Mononuclear cell (primary cell): ENCODE measurements around the gene PDGFB. TPM values are rescaled to one million over a fixed set of nuclear protein-coding genes. Genes with fewer than 3 reads are reported as not detected.
"Not testable (repeated sequence)": the region's sequence is repeated elsewhere in the genome, so short reads cannot be mapped to it uniquely, and the experiment has no call there.

Experiments
- H3K27me3 ChIP-seq: 2 replicates; pipeline ENCODE4 v1.6.0; 2011; ENCODE audit warnings: low read length, control low read depth; ENCODE audit not compliant: insufficient read depth
- H3K4me1 ChIP-seq: 2 replicates; pipeline ENCODE4 v1.5.1; 2011; ENCODE audit warnings: mild to moderate bottlenecking, low read length, control low read depth; ENCODE audit not compliant: insufficient read depth
- H3K4me3 ChIP-seq: 2 replicates; pipeline ENCODE4 v1.5.1; 2011; ENCODE audit warnings: mild to moderate bottlenecking, low read length, moderate library complexity
- H3K9me3 ChIP-seq: 2 replicates; pipeline ENCODE4 v1.5.1; 2011; ENCODE audit warnings: low read depth, mild to moderate bottlenecking, control low read depth, low read length
- total RNA-seq: library from RNA; depleted of rRNA; stranded (reverse); fragments of >200 nt; gene quantifications from one replicate; pipeline ENCODE4 v1.2.3, GENCODE V29; 2012

The PDGFB gene
- total RNA-seq, 1 donor: 1.2 TPM

DNA sequence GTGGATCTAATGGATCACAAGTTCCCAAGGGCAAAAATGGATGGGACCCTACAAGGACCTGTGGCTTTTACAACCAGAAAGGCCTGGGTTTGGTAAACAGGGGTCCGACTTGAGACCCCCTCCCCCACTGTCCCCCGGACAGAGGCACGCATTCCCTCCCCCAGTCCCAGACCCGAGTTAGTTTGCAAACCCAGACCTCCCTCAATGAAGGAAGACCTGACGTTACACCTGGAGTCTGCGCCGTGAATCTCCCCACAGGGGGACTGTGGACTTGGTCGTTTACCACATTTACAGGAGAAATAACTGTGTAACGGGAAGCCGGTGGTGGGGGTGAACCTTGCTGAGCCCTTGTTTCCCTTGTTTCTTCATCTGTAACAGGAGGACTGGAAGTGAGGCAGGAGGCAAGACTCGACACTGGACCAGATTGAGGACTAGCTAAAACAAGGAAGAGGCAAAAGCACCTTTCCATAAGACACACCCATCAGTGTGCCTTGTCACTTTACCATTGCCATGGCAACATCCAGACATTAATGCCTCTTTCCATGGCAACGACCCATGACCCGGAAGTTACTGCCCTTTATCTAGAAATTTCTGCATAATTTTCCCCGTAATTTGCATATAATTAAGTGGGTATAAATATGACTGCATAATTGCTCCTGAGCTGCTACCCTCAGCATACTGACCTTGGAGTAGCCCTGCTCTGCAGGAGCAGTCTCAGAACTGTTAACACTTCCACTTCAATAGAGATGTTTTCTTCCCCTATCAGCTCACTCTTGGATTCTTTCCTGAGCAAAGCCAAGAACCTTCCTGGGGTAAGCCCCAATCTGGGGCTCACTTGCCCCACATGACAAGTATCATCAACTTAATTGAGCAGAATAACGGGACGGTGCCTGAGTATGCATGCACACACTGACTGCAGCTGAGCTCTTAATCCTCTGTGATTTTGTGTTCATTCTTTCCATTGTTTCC lies 25.4 kb downstream of the PDGFB start:
- peaks cover 5% of the 10 kb centered on the region for H3K27me3 ChIP-seq
- no peaks in the 10 kb centered on the region for H3K4me1 ChIP-seq
- H3K9me3 ChIP-seq: no peaks in the 10 kb centered on the region
- no peak overlapping the region for H3K4me3 ChIP-seq

DNA sequence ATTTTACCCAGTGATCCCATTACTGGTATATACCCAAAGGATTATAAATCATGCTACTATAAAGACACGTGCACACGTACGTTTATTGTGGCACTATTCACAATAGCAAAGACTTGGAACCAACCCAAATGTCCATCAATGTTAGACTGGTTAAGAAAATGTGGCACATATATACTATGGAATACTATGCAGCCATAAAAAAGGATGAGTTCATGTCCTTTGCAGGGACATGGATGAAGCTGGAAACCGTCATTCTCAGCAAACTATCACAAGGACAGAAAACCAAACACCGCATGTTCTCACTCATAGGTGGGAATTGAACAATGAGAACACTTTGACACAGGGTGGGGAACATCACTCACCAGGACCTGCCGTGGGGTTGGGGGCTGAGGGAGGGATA lies 26.4 kb downstream of the PDGFB start:
- not testable (repeated sequence) for H3K4me3 ChIP-seq, H3K9me3 ChIP-seq, H3K27me3 ChIP-seq, H3K4me1 ChIP-seq

DNA sequence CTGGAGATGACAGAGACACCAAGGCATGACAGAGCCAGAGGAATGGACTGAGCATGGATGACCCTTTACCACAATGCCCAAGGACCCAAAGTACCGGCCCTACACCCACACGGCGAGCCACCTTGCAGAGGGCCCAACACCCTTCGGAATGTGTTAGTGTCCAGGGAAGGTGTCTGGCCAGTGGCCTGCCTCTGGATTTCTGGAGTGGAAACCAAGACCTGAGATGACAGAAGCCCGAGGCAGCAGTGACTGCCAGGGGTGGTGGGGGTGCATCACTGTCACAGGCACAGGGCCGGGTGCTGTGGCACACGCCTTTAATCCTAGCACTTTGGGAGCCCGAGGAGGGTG lies 28.7 kb downstream of the PDGFB start:
- Histone ChIP-seq H3K9me3 (no peaks in the 10 kb centered on the region), H3K4me3 (no peak overlapping the region), H3K4me1 (no peaks in the 10 kb centered on the region), H3K27me3 (no peaks in the 10 kb centered on the region)

DNA sequence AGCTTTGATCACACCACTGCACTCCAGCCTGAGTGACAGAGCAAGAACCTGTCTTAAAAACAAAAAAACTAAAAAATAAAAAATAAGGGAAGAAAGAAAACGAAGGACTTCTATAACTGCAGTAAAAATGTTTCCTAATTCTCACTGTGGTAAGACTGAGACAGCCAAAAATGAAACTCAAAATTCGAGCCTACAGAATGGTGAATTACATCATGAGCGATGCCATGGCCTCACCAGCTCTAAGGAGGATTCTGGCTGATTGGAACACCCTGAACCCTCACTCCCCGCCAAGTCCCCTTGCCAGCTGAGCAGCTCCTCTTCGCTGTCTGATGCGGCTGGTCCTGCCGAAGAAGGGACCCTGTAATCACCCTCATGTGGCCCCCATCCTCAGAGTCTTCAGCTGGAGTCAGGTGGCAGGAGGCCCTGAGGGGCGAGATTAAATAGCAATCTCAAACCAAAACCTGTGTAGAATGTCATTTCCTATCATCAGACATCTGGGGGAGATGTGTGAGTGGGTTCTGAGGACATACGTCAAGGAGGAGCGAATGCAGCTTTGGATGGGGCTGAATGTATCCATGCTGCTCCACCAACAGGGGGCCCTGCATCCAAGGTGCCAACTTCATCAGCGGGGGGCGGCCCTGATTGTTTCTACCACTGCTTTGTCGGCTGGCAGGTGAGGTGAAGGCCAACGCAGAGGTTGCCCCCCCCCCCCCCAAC lies 29.2 kb downstream of the PDGFB start:
- H3K27me3 ChIP-seq: no peaks in the 10 kb centered on the region
- H3K9me3 ChIP-seq: no peaks in the 10 kb centered on the region
- no peaks in the 10 kb centered on the region for H3K4me1 ChIP-seq
- H3K4me3 ChIP-seq: no peak overlapping the region

- no peaks in the 10 kb centered on the region for H3K9me3 ChIP-seq
These were observed 29.7 kb downstream of the PDGFB start for GRCh38 chr22:39215070-39215396.

GRCh38 chr22:39214383-39215069 lies 30.3 kb downstream of the PDGFB start:
- H3K9me3 ChIP-seq: no peaks in the 10 kb centered on the region
- H3K4me3 ChIP-seq: no peak overlapping the region
- H3K27me3 ChIP-seq: no peaks in the 10 kb centered on the region
- no peaks in the 10 kb centered on the region for H3K4me1 ChIP-seq

More at GRCh38 chr22:39215070-39215396, 29.7 kb downstream of the PDGFB start:
- Histone ChIP-seq H3K27me3 (no peaks in the 10 kb centered on the region), H3K4me3 (no peak overlapping the region), H3K4me1 (no peaks in the 10 kb centered on the region)

DNA sequence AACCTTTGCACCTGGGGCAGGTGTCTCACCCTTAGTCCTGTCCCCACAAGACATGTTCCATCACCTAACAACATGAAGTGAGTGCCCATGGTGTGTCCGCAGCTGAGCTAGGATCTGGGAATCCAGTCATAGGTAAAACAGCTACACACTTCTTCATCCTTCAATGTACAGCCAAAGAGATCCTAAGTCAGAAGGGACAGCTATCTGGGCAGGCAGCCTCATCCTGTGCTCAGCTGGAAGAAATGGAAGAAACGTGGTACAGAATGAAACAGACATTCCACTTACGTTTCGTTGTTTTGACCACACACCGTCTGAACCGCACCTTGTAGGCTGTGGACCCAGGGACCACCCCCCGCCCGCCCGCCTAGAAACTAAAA lies 30.8 kb downstream of the PDGFB start:
- no peaks in the 10 kb centered on the region for H3K9me3 ChIP-seq
- H3K27me3 ChIP-seq: no peaks in the 10 kb centered on the region
- H3K4me3 ChIP-seq: no peak overlapping the region
- H3K4me1 ChIP-seq: no peaks in the 10 kb centered on the region

- Histone ChIP-seq H3K4me3 (no peak overlapping the region), H3K27me3 (no peaks in the 10 kb centered on the region), H3K4me1 (no peaks in the 10 kb centered on the region), H3K9me3 (no peaks in the 10 kb centered on the region)
These were observed 31.9 kb downstream of the PDGFB start for GRCh38 chr22:39212721-39213376.

- no peaks in the 10 kb centered on the region for H3K9me3 ChIP-seq
- H3K4me1 ChIP-seq: peaks cover 5% of the 10 kb centered on the region
- H3K4me3 ChIP-seq: no peak overlapping the region
- H3K27me3 ChIP-seq: no peaks in the 10 kb centered on the region
These were observed 35.0 kb downstream of the PDGFB start for GRCh38 chr22:39209756-39210155.

DNA sequence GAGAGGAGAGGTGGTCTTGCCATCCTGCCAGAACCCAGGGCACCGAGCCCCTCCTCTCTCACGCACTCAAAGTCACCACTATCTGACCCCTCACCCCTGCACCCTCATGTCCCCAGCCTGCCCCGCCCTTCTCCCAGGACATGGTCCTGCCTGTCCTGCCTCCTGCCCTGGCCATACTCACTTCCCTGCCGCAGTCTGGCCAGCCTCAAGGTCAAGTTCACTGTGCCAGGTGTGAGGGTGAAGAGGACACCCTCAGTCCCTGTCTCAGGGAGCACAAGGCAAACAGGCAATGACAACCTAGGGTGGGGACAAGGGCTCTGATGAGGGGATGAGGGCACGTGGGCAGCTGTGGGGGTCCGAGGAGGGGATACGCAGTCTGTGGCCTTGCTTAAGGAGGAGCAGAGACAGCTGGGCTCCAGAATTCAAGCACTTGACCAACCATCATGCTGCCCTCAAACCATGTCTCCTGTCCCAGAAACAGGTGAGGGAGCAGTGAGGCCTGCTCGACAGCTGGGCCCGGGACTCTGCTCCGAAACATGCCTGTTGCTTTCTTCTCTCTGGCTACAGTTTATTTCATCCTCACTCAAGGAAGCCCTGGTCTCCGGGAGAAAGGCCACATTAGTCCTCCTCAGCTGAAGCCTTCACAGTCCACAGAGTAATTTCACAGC lies 36.6 kb downstream of the PDGFB start:
- Histone ChIP-seq H3K27me3 (no peaks in the 10 kb centered on the region), H3K4me3 (no peak overlapping the region), H3K9me3 (no peaks in the 10 kb centered on the region), H3K4me1 (peaks cover 5% of the 10 kb centered on the region)

DNA sequence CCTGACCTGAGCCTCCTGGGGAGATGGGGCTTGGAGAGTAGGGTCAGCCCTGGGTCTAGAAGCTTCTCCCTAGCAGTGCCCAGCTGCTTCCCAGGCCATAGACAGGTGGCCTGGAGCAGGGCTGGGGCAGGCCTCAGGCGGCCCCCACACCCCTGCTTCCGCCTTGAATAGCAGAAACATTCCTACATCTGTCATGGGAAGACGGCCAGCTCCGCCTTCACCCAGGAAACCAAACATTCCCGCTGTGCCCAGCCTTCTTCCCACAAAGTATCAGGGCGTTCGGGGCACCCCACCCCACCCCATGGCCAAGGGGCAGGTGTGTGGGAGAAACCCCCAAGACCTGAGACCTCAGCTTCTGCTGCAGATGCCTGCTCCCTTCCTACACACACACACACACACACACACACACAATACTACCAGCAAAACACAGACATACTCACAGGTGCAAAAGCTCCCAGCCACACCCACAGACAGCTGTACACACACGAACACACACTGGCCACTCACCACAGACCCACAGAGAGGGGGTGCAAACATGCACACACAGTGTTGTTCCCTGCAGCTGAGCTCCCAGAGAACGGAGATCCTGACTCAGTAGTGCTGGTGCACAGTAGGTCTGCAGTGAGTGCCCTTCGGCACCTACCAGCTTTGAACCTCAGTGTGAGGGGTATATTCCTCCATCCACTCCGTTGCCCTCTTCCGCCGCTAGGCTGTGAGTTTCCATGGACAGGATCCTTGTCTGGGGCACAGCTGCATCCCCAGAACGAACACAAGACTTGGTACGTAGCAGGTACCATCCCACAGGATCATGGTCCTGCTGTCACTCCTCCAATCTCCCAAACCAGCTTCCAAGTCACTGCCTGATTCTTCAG lies 37.4 kb downstream of the PDGFB start:
- H3K9me3 ChIP-seq: no peaks in the 10 kb centered on the region
- H3K4me3 ChIP-seq: no peak overlapping the region
- peaks cover 5% of the 10 kb centered on the region for H3K4me1 ChIP-seq
- H3K27me3 ChIP-seq: no peaks in the 10 kb centered on the region

DNA sequence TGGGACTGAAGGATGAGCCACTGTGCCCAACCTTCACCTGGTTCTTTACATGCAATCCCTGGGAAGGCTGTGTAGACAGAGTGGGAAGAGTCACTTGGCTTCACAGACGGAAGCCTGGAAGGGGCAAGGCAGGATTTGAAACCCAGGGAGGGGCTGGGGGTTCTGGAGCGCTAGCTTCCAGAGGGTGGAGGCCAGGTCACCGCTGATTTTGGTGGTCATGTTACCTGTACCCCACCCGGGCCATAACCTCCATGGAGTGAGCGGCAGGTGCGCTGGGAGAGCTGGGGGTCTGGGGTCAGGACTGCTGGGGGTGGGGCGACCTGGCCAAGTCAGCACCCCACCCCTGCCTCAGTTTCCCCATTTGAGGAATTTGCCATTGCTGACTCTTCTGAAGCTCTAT lies 38.3 kb downstream of the PDGFB start:
- Histone ChIP-seq H3K4me1 (peaks cover 5% of the 10 kb centered on the region), H3K27me3 (no peaks in the 10 kb centered on the region), H3K9me3 (no peaks in the 10 kb centered on the region), H3K4me3 (no peak overlapping the region)

DNA sequence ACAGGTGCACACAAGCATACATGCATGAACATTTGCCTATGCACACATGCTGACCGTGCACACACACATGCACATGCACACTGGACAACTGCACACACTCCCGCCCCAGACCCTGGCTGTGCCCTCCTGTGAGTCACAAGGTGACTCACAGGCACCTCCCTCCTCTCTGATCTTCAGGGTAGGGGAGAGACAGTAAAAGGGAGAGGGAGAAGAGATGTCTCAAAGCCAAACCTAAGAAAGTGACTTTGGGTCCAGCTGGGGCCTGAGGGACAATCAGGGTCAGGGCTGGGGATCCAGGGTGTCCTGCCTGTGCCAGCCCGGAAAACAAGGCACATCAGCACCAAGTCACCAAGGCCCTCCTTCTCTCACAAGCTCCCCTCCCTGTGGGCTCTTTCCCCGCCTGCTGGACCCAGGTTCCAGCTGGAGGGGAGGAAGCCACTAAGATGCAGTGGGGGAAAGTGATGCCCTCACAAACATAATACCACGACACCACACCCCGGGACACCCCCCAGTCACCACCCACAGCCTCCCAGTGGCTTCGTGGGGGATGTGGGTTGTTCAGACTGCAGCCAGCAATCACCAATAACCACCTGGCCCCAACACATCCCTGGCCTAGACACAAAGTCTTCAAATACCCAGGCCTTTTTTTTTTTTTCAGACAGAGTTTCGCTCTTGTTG lies 39.3 kb downstream of the PDGFB start:
- Histone ChIP-seq H3K4me3 (no peak overlapping the region), H3K4me1 (peaks cover 5% of the 10 kb centered on the region), H3K9me3 (no peaks in the 10 kb centered on the region), H3K27me3 (no peaks in the 10 kb centered on the region)
